Natural killer cell treated with Interleukin-12 subunit alpha and Interleukin-12 subunit beta and Interleukin-15 and Interleukin-18, amount 100 ng/mL, for 72 hours (primary cell): ENCODE results near the gene ZCCHC24. TPM values are rescaled to one million over a fixed set of nuclear protein-coding genes. Genes with fewer than 3 reads are reported as not detected.
A peak's percentile ranks its signal among the peaks of the same experiment; 100 is the strongest.

Experiments used
- ATAC-seq, 2 donors: fragments of 150-1000 bp; cut with Tn5 transposase in 1 of 2; sonication (Bioruptor Pico), chemical (Tn5 transposase) in 1 of 2; 2 replicates each; pipeline ENCODE4 v1.10.0; 2021
- DNase-seq: peaks from one replicate; pipeline ENCODE4 v3.0.0; 2022; ENCODE audit warnings: low spot score
- H3K27ac Mint-ChIP-seq, 2 donors: 1 replicate in 1 of 2; 2 replicates in 1 of 2; pipeline ENCODE4 v1.8.0; 2022; ENCODE audit warnings: mixed read lengths in 2 of 2, mild to moderate bottlenecking in 1 of 2, moderate library complexity in 1 of 2
- H3K27me3 Mint-ChIP-seq, 2 donors: 1 replicate in 1 of 2; 2 replicates in 1 of 2; pipeline ENCODE4 v1.8.0; 2022; ENCODE audit warnings: mixed read lengths in 2 of 2
- H3K36me3 Mint-ChIP-seq: one replicate; pipeline ENCODE4 v1.8.0; 2022; ENCODE audit warnings: mixed read lengths
- H3K4me1 Mint-ChIP-seq, 2 donors: 1 replicate in 1 of 2; 2 replicates in 1 of 2; pipeline ENCODE4 v1.8.0; 2022; ENCODE audit warnings: low read depth in 2 of 2, mixed read lengths in 2 of 2, mild to moderate bottlenecking in 1 of 2
- H3K4me3 Mint-ChIP-seq: one replicate; pipeline ENCODE4 v1.8.0; 2022; ENCODE audit warnings: mixed read lengths
- H3K9me3 Mint-ChIP-seq: 2 replicates; pipeline ENCODE4 v1.8.0; 2022; ENCODE audit warnings: mixed read lengths
- total RNA-seq, 2 donors: library from RNA; stranded (reverse); gene quantifications; one replicate each; pipeline ENCODE4 v1.2.3, GENCODE V29; 2022

The ZCCHC24 gene
- total RNA-seq, 2 donors from 2014 or later: 0.73 to 1.3 TPM

- H3K36me3 Mint-ChIP-seq: no peaks in the 10 kb centered on the region
- ATAC-seq: no peak
These were observed 51.4 kb downstream of the ZCCHC24 start for GRCh38 chr10:79393924-79394610.

GRCh38 chr10:79393221-79393923 is 52.1 kb downstream of the ZCCHC24 start:
- peaks cover 0 to 2% of the 10 kb centered on the region in 2 donors for H3K4me1 Mint-ChIP-seq
- no peak overlapping the region for H3K4me3 Mint-ChIP-seq
- no peaks in the 10 kb centered on the region for H3K27me3 Mint-ChIP-seq
- no peaks in the 10 kb centered on the region for H3K36me3 Mint-ChIP-seq
- H3K9me3 Mint-ChIP-seq: no peaks in the 10 kb centered on the region
- DNase-seq (no peak), ATAC-seq (no peak)
- no peak overlapping the region for H3K27ac Mint-ChIP-seq

More at GRCh38 chr10:79393924-79394610, 51.4 kb downstream of the ZCCHC24 start:
- H3K27ac Mint-ChIP-seq: no peak overlapping the region
- no peak overlapping the region for H3K4me3 Mint-ChIP-seq
- DNase-seq: no peak
- H3K9me3 Mint-ChIP-seq: no peaks in the 10 kb centered on the region
- H3K27me3 Mint-ChIP-seq: no peaks in the 10 kb centered on the region
- H3K4me1 Mint-ChIP-seq: peaks cover 0 to 2% of the 10 kb centered on the region in 2 donors

GRCh38 chr10:79392506-79393176 is 52.8 kb downstream of the ZCCHC24 start:
- no peak overlapping the region for H3K27ac Mint-ChIP-seq
- ATAC-seq: no peak
- peaks cover 0 to 2% of the 10 kb centered on the region in 2 donors for H3K4me1 Mint-ChIP-seq
- H3K9me3 Mint-ChIP-seq: no peaks in the 10 kb centered on the region
- H3K36me3 Mint-ChIP-seq: no peaks in the 10 kb centered on the region
- no peak for DNase-seq
- H3K27me3 Mint-ChIP-seq: no peaks in the 10 kb centered on the region
- H3K4me3 Mint-ChIP-seq: no peak overlapping the region

- no peaks in the 10 kb centered on the region for H3K36me3 Mint-ChIP-seq
- ATAC-seq (no peak), DNase-seq (no peak)
- H3K4me3 Mint-ChIP-seq: no peak overlapping the region
- H3K27me3 Mint-ChIP-seq: no peaks in the 10 kb centered on the region
- H3K27ac Mint-ChIP-seq: no peak overlapping the region
- peaks cover 0 to 2% of the 10 kb centered on the region in 2 donors for H3K4me1 Mint-ChIP-seq
- H3K9me3 Mint-ChIP-seq: no peaks in the 10 kb centered on the region
These were observed 53.4 kb downstream of the ZCCHC24 start for GRCh38 chr10:79392020-79392398.

DNA sequence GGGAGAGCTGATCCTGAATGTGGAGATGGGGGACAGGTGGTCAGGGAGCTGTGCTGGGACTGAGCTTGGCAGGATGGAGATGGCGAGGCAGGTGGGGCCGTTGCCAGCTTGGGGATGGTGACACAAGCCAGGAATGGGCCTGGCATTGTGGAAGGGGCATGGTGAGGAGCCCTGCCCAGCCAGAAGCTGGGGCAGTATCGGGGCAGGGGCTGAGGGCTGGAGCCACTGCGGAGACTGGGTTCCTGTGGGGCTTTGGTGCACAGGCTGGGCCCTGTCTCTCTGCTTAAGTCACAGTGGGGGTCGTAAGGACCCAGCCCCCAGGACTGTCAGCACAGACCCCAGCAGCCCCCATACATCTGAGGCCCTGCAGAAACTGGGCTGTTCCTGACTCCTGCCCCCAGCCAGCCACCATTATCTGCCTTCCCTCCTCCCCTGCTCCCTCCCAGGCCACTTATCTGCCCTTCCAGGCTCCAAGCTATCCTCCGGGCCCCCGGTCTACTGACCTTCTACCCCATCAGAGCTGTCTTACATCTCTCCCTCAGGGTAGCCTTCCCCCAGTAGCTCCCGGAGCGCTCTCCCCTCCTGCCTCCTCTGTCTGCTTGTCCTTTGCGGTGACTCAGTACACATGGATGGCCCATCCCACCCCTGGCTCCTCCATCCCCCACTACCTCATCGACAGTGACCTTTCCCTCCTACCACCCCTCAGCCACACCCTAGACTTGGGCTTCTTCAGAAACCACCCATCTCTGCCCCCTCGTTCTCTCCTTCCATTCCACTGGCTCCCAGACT is 54.0 kb downstream of the ZCCHC24 start:
- Mint-ChIP-seq H3K36me3 (no peaks in the 10 kb centered on the region), H3K27me3 (no peaks in the 10 kb centered on the region)
- ATAC-seq: no peak

DNA sequence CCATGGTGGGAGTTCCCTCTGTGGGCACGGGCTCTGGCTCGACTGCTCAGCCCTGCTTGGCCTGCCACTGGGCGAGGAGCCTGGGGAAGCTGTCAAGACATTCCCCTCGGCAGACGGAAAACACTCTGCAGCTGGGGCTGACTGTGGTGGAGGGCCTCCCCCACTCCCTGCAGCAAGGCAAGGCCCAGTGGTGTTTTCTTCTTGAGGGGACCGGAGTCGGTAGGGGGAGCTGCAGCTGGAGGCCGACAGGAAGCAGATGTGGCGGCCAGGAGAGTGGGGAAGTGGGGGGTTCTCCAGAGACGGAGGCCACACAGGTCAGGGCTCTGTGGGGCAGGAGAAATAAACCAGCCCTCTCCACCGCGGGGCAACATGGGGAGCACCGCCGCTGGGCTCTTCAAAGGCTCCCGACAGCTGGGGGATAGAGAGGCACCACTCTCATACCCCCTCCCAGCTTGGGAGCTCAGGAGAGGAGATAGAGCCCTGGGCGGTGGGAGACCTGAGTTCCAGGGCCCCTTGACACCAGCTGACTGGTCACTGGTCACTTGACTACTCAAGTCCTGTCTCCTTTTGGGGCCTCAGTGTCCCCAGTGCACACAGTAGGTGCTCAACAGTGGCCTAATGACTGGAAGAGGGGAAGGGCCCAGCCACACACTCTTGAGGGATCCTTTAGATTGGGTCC is 54.7 kb downstream of the ZCCHC24 start:
- no peak overlapping the region for H3K27ac Mint-ChIP-seq
- ATAC-seq: no peak
- no peak overlapping the region for H3K4me3 Mint-ChIP-seq

More for the DNA sequence above, 54.0 kb downstream of the ZCCHC24 start:
- Mint-ChIP-seq H3K4me3 (no peak overlapping the region), H3K9me3 (no peaks in the 10 kb centered on the region), H3K27ac (no peak overlapping the region), H3K4me1 (peaks cover 0 to 2% of the 10 kb centered on the region in 2 donors)
- DNase-seq: no peak

GRCh38 chr10:79390057-79390456 is 55.4 kb downstream of the ZCCHC24 start:
- Mint-ChIP-seq H3K27me3 (no peaks in the 10 kb centered on the region), H3K27ac (no peak overlapping the region), H3K36me3 (no peaks in the 10 kb centered on the region), H3K9me3 (no peaks in the 10 kb centered on the region), H3K4me1 (peaks cover 0 to 2% of the 10 kb centered on the region in 2 donors), H3K4me3 (no peak overlapping the region)
- DNase-seq: no peak
- no peak for ATAC-seq

More for the DNA sequence above, 54.7 kb downstream of the ZCCHC24 start:
- DNase-seq: no peak
- no peaks in the 10 kb centered on the region for H3K27me3 Mint-ChIP-seq
- no peaks in the 10 kb centered on the region for H3K36me3 Mint-ChIP-seq
- H3K9me3 Mint-ChIP-seq: no peaks in the 10 kb centered on the region
- H3K4me1 Mint-ChIP-seq: peaks cover 0 to 2% of the 10 kb centered on the region in 2 donors

DNA sequence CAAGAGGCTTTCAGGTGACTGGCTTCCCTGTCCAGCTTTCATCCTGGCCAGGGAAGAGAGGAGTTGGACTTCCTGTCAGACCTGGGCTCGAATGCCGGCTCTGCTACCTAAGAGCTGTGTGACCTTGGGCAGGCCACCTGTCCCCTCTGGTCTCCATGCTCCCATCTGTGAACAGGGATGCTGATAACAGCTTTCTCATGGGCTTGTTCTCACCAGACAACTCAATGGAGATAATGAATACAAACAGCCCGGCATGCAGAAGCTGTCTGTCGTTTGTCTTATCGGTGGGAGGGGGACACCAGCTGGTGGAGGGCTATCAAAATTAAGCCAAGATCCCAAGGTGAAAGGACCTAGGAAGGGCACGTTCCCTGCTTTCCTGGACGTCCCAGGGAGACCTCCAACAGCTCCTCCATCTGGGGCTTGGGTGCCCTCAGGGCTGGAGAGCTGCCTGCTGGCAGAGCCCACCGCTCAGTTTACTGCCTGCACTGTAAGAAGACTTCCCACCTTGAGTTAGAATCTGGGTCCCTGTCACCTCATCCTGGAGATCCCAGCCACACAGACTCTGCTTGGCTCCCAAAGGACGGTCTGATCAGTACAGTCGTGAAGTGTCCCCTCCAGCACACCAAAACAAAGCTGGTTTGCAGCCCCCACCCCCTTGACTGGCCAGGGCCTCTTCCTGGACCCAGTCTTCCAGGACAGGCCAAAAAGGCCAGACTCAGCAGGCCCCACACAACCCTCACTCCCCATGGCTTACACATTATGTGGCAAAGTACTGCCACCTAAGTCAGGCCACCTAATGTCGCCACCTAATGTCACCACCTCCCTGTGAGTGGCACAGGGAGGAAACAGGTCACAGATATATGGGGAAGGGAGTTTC is 57.2 kb downstream of the ZCCHC24 start:
- Mint-ChIP-seq H3K4me3 (no peak overlapping the region), H3K4me1 (peaks cover 0 to 2% of the 10 kb centered on the region in 2 donors), H3K27me3 (no peaks in the 10 kb centered on the region), H3K36me3 (no peaks in the 10 kb centered on the region), H3K9me3 (no peaks in the 10 kb centered on the region), H3K27ac (no peak overlapping the region)
- no peak for DNase-seq
- no peak for ATAC-seq

DNA sequence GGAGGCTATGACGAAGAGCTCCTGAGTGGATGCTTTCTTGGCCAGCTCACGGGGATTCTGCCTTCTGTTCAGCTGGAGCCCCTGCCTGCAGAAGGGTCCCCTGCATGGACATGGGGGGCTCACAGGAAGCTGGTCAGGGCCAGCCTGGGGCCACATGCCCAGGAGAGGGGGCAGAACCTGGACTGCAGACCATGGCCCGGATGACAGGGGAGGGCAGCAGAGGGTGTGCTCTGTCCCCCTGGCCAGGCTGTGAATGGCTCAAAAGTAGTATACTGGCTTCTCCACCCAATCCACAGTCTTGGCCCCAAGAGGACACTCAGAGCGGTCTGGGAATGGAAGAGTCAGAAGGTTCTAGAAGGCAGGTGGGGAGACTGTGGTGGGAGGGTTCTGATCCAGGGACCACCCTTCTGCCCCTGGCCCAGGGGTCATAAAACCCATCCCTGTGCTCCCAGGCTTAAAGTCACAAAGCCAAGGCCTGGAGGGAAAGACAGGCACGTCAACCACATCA is 57.9 kb downstream of the ZCCHC24 start:
- Mint-ChIP-seq H3K4me3 (no peak overlapping the region), H3K27me3 (no peaks in the 10 kb centered on the region), H3K36me3 (no peaks in the 10 kb centered on the region), H3K9me3 (no peaks in the 10 kb centered on the region), H3K27ac (no peak overlapping the region), H3K4me1 (peaks cover 0 to 2% of the 10 kb centered on the region in 2 donors)
- no peak for ATAC-seq
- no peak for DNase-seq

GRCh38 chr10:79386637-79387465 is 58.6 kb downstream of the ZCCHC24 start:
- H3K4me3 Mint-ChIP-seq: no peak overlapping the region
- no peak overlapping the region for H3K27ac Mint-ChIP-seq
- no peaks in the 10 kb centered on the region for H3K27me3 Mint-ChIP-seq
- ATAC-seq (peak in 1 of 2 donors; percentile 7), DNase-seq (no peak)
- peaks cover 0 to 2% of the 10 kb centered on the region in 2 donors for H3K4me1 Mint-ChIP-seq
- no peaks in the 10 kb centered on the region for H3K9me3 Mint-ChIP-seq
- no peaks in the 10 kb centered on the region for H3K36me3 Mint-ChIP-seq

DNA sequence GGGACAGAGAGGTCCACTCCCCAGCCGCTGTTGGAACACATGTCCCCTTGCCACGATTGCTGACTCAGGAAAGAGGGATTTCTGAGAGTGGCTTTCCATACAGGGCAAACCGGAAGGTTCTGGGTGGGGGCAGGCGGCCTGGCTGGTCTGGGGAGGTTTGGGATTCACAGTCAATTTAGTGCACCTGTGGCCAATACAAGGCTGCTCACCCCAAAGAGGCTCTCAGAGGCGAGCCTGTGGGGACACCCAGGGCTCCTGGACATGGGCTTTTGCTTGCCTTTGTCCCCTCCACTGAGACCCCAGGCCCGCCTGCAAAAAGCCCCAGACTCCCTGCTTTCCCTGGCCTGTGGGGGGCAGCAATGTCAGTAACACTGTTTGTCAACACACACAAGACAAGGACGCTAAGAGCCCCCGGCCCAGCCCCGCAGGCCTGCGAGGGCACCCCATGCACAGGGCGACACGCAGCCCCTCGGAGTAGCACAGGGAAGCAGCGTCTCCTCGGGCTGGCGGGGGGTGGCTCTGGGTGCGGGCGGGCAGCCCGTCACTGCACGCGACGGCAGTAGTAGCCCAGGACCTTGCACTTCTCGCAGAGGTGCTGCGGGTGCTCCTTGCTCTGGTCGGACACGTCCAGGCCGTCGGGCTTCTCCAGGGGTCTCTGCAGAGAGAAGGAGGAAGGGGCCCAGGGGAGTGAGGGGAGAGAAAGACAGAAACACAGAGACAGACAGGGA is 59.5 kb downstream of the ZCCHC24 start:
- Mint-ChIP-seq H3K36me3 (no peaks in the 10 kb centered on the region), H3K27ac (no peak overlapping the region), H3K4me3 (no peak overlapping the region), H3K9me3 (no peaks in the 10 kb centered on the region), H3K4me1 (peaks cover 0 to under 1% of the 10 kb centered on the region in 2 donors), H3K27me3 (no peaks in the 10 kb centered on the region)
- ATAC-seq (no peak), DNase-seq (no peak)
